ENCODE results near the gene LCN10.

- TF ChIP-seq CTCF (IDR thresholded peaks at IDR 0.05 in 2 of 3, conservative IDR thresholded peaks at IDR 0.05 in 1 of 3; ENCODE audit: control insufficient read depth in 2 of 3, extremely low read depth in 1 of 3, insufficient read depth in 1 of 3, low read depth in 3 of 3, low read length in 3 of 3) (no peak), POLR2A (IDR thresholded peaks at IDR 0.05; ENCODE audit: low read depth, low read length) (no peak), POLR2AphosphoS5 (IDR thresholded peaks at IDR 0.05; ENCODE audit: low read length) (no peak), USF2 (IDR thresholded peaks at IDR 0.05; ENCODE audit: borderline replicate concordance, low read depth, low read length) (no peak), MLLT1 (IDR thresholded peaks at IDR 0.05) (no peak), YY1 (IDR thresholded peaks at IDR 0.05; ENCODE audit: low read depth, low read length) (no peak), FOS (IDR thresholded peaks at IDR 0.05; ENCODE audit: borderline replicate concordance, extremely low read depth, insufficient read length) (no peak), IKZF1 (conservative IDR thresholded peaks at IDR 0.05) (no peak), E2F4 (IDR thresholded peaks at IDR 0.05; ENCODE audit: low read depth, low read length) (no peak), SMC3 (IDR thresholded peaks at IDR 0.05; ENCODE audit: borderline replicate concordance, low read length) (no peak)
Measured at GRCh38 chr9:136762915-136763648, 20.3 kb upstream of the LCN10 start.

Measured in GM12878 (cell line).